Mesodermal cell (in vitro differentiated cells): ENCODE measurements around the gene EHD2.
"Not testable (repeated sequence)": the region's sequence is repeated elsewhere in the genome, so short reads cannot be mapped to it uniquely, and the experiment has no call there.

ENCODE experiments used
- H3K27ac ChIP-seq: 2 replicates; pipeline ENCODE4 v1.7.0; 2013; ENCODE audit warnings: mild to moderate bottlenecking, low read depth, low read length, moderate library complexity; ENCODE audit not compliant: severe bottlenecking
- H3K36me3 ChIP-seq: 2 replicates; pipeline ENCODE4 v1.7.1; 2013; ENCODE audit warnings: mild to moderate bottlenecking, low read length, moderate library complexity; ENCODE audit not compliant: control insufficient read depth, insufficient read depth
- H3K4me1 ChIP-seq: one replicate; pipeline ENCODE4 v1.7.1; 2013; ENCODE audit warnings: mild to moderate bottlenecking, low read length; ENCODE audit not compliant: insufficient read depth, control insufficient read depth, poor library complexity, severe bottlenecking
- H3K4me3 ChIP-seq: 2 replicates; pipeline ENCODE4 v1.7.0; 2013; ENCODE audit warnings: low read length, control low read depth, mild to moderate bottlenecking; ENCODE audit not compliant: insufficient read depth, poor library complexity, severe bottlenecking; ENCODE audit errors: extremely low read depth
- H3K9me3 ChIP-seq: 2 replicates; pipeline ENCODE4 v1.7.1; 2013; ENCODE audit warnings: mild to moderate bottlenecking, low read length, moderate library complexity; ENCODE audit not compliant: control insufficient read depth
- WGBS, 2 experiments: methylation state at CpG; one replicate each; pipeline ENCODE4 v1.1.5; 2013; ENCODE audit warnings: missing lambda C conversion rate in 2 of 2; ENCODE audit not compliant: insufficient coverage in 2 of 2; 5-methylcytosine and 5-hydroxymethylcytosine counted together

Gene EHD2

DNA sequence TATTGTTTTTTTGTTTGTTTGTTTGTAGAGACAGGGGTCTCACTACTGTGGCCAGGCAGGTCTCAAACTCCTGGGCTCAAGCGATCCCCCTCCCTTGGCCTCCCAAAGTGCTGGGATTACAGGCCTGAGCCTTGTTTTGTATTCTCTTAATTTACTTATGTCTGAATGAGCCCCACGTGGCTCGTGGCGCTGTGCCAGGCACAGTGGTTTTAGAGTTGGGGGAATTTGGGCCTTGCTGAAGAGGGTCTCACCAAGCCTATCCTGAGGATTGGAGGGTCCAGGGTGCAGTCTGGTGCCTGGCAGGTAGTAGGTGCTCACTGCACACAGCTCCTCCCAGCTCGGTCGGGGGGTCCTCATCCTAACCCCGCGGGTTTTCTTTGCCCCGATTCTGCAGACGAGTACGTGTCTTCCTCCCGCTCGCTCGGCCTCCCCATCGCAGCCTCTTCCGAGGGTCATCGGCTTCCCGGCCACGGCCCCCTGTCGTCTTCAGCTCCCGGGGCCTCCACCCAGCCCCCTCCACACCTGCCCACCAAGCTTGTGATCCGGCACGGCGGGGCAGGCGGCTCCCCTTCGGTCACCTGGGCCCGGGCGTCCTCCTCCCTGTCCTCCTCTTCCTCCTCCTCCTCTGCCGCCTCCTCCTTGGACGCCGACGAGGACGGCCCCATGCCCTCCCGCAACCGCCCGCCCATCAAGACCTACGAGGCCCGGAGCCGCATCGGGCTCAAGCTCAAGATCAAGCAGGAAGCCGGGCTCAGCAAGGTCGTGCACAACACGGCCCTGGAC is 12.1 kb upstream of the EHD2 start:
- Histone ChIP-seq H3K4me3 (no peak overlapping the region), H3K36me3 (peaks cover 62% of the 10 kb centered on the region), H3K9me3 (no peaks in the 10 kb centered on the region), H3K27ac (no peak overlapping the region), H3K4me1 (no peaks in the 10 kb centered on the region)
- 95 to 98% methylated on average over 20 to 28 of the region's 43 CpGs for WGBS, 2 experiments

DNA sequence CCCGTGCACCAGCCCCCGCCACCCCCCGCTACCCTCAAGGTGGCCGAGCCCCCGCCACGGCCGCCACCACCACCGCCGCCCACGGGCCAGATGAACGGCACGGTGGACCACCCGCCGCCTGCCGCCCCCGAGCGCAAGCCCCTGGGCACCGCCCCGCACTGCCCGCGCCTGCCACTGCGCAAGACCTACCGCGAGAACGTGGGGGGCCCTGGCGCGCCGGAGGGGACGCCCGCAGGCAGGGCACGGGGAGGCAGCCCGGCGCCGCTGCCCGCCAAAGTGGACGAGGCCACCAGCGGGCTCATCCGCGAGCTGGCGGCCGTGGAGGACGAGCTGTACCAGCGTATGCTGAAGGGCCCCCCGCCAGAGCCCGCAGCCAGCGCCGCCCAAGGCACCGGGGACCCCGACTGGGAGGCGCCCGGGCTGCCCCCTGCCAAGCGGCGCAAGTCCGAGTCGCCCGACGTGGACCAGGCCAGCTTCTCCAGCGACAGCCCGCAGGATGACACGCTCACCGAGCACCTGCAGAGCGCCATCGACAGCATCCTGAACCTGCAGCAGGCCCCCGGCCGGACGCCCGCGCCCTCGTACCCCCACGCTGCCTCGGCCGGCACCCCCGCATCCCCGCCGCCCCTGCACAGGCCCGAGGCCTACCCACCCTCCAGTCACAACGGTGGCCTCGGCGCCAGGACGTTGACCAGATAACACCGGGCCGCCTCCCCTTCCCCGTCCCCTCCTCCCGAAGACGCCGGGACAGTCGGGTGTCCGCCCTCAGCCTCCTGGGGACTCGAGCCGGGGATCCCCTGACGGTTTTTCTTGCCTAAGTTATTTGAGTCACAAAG is 11.3 kb upstream of the EHD2 start:
- Histone ChIP-seq H3K9me3 (no peaks in the 10 kb centered on the region), H3K4me1 (no peaks in the 10 kb centered on the region), H3K27ac (no peak overlapping the region), H3K4me3 (no peak overlapping the region), H3K36me3 (peaks cover 57% of the 10 kb centered on the region)
- 96% methylated on average over 71 to 84 of the region's 91 CpGs for WGBS, 2 experiments

DNA sequence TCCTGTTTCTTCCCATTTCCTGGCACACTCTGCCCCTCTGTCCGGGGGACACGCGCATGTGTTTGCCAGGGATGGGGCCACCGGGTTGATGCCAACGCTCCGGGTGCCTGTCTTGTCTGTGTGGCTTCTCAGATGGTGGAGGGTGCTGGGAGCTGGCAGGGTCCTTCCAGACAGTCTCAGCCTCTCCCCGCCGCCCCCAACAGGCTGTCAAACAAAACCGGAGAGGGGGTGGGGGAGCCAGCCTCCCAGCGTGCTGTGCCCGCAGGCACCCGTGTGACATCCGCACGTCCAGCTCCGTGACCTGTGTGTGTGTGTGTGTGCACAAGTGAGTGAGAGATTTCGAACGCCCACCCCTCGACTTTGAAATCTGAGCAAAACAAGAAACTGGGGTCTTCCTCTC is 10.6 kb upstream of the EHD2 start:
- no peaks in the 10 kb centered on the region for H3K9me3 ChIP-seq
- H3K4me1 ChIP-seq, result no peaks in the 10 kb centered on the region
- no peak overlapping the region for H3K4me3 ChIP-seq
- H3K27ac ChIP-seq, result no peak overlapping the region
- H3K36me3 ChIP-seq, result peaks cover 57% of the 10 kb centered on the region
- 87 to 96% methylated on average over 9 to 10 of the region's 18 CpGs for WGBS, 2 experiments

DNA sequence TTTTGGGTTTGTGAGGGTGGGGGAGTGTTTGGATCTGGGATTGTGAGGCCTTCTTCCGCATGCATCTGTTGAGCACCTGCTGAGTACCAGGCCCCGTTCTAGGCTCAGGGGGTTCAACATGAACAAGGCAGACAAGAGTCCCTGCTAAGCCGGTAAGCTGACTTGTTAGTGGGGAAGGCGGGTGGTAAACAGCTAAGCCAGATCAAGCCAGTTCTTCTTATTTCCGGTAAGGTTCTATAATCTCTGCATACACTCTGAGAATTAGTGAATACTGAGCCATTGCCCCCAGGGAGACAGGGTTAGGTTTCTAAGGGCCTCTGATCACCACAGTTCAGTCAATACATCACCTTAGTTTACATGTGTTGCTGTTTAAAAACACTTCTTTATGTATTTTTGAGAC is 9.9 kb upstream of the EHD2 start:
- Histone ChIP-seq H3K27ac (no peak overlapping the region), H3K36me3 (peaks cover 55% of the 10 kb centered on the region), H3K9me3 (no peaks in the 10 kb centered on the region), H3K4me1 (no peaks in the 10 kb centered on the region), H3K4me3 (no peak overlapping the region)
- WGBS, 2 experiments, result 98% methylated on average over 5 of the region's 5 CpGs

DNA sequence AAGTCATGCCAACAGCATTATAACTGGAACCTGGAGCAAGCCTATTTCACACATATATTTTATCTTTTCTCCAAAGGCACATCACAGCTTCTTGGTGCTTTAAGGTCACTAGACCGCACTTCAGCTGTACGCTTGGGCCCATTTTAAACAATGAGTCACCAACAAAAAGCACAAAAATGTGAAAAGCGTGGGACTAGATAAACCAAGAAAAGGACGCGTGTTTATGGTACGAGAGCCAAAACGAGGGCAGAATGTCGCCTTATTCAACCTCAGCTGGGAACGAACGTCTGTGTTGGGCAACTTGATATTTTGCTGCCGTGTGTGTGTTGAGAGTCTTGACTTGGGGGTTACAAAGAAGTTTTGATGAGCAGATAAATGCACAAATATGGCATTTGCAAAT is 9.2 kb upstream of the EHD2 start:
- Histone ChIP-seq H3K36me3 (peaks cover 48% of the 10 kb centered on the region), H3K4me3 (no peak overlapping the region), H3K27ac (no peak overlapping the region), H3K4me1 (no peaks in the 10 kb centered on the region), H3K9me3 (no peaks in the 10 kb centered on the region)
- WGBS, 2 experiments, result 95 to 96% methylated on average over 11 of the region's 11 CpGs

DNA sequence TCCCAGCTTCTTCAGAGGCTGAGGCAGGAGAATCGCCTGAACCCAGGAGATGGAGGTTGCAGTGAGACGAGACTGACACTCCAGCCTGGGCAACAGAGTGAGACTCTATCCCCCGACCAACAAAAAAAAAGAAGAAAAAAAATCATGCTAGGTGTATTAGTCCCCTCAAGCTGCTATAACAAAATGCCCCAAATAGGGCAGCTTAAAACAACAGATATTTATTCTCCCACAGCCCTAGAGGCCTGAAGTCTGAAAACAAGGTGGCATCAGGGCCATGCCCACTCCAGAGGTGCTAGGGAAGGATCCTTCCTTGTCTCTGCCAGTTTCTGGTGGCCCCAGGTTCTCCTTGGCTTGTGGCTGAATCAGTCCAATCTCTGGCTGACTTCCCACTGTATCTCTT is 8.6 kb upstream of the EHD2 start:
- no peaks in the 10 kb centered on the region for H3K9me3 ChIP-seq
- no peak overlapping the region for H3K4me3 ChIP-seq
- WGBS, 2 experiments, result 100% methylated on average over 2 of the region's 3 CpGs; no CpG with 5 or more reads in 1 of the 2 experiments
- H3K4me1 ChIP-seq, result no peaks in the 10 kb centered on the region
- H3K27ac ChIP-seq, result no peak overlapping the region
- H3K36me3 ChIP-seq, result peaks cover 43% of the 10 kb centered on the region

DNA sequence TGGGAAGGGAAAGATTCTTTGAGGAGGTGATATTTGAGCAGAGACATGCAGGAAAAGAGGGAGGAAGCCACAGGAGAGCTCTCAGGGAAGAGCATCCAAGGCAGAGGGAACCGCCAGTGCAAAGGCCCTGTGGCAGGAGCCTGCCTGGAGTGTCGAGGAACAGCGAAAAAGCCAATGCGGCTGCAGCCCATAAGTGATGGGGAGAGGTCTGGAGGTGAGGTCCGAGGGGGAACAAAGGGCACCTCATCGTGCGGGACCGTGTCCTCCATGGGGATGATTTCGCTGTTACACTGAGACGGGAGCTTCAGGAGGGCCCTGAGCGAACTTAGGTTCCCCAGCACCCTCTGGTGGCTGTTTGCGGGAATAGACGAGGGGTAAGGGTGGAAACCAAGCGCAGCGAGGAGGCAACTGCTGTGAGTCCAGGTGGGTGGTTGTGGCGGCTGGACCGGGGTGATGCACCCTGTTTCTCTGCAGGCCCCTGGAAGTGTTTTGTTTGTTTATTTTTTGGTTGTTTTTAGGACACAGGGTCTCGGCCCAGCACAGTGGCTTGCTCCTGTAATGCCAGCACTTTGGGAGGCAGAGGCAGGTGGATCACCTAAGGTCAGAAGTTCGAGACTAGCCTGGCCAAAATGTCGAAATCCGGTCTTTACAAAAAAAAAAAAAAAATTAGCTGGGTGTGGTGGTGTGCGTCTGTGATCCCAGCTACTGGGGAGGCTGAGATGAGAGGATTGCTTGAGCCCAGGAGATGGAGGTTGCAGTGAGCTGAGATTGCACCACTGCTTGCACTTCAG is 5.9 kb upstream of the EHD2 start:
- no peaks in the 10 kb centered on the region for H3K9me3 ChIP-seq
- H3K36me3 ChIP-seq, result peaks cover 18% of the 10 kb centered on the region
- H3K27ac ChIP-seq, result no peak overlapping the region
- H3K4me3 ChIP-seq, result no peak overlapping the region
- no peaks in the 10 kb centered on the region for H3K4me1 ChIP-seq
- WGBS, 2 experiments, result 30 to 34% methylated on average over 19 to 21 of the region's 22 CpGs

DNA sequence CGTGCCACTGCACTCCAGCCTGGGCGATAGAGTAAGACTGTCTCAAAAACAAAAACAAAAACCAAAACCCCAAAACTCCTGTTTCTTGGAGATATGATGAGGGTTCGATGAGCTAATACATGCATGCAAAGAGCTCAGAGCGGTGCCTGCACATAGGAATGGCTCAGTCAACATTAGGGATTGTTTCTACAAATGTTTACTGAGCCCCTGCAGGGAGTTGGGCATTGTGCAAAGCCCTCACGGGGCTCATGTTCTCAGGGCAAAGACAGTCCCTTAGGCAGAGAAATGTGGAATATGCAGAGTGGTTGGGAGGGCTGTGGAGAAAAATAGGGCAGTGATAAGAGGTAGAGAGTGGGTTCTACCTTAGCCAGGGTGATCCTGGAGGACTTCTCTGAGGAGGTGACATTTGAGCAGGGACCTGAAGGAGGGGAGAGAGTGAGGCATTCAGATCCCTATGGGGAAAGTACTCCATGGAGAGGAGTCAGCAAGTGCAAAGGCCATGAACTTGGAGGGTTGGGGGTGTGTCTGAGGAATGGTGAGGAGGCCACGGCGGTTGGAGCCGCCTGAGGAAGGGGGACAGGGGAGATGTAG is 1.5 kb upstream of the EHD2 start:
- Histone ChIP-seq H3K9me3 (peaks cover 8% of the 10 kb centered on the region), H3K4me3 (no peak overlapping the region), H3K4me1 (no peaks in the 10 kb centered on the region), H3K27ac (no peak overlapping the region), H3K36me3 (peaks cover 19% of the 10 kb centered on the region)
- 68 to 72% methylated on average over 5 to 6 of the region's 8 CpGs for WGBS, 2 experiments

DNA sequence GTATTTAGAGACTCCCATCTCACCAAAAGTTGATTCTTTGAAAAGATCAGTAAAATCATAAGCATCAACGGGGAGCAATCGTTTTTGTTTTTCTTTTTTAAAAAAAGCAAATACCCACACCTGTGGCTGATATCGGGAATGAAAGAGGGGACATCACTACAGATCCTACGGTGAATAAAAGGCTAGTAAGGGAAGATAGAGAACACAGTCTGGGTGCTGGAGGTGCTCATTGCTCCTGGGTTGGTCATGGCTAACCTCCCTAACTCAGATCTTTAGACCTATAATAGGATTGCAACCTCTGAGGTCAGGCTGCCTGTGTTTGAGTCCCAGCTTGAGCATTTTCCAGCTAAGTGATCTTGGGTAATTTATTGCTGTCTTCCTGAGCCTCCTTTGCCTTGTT is 1.1 kb downstream of the EHD2 start:
- no peak overlapping the region for H3K27ac ChIP-seq
- peaks cover 8% of the 10 kb centered on the region for H3K9me3 ChIP-seq
- peaks cover 12% of the 10 kb centered on the region for H3K4me1 ChIP-seq
- peaks cover 29% of the 10 kb centered on the region for H3K36me3 ChIP-seq
- H3K4me3 ChIP-seq, result peak overlapping the region; percentile 73
- WGBS, 2 experiments, result 95 to 100% methylated on average over 4 of the region's 4 CpGs

DNA sequence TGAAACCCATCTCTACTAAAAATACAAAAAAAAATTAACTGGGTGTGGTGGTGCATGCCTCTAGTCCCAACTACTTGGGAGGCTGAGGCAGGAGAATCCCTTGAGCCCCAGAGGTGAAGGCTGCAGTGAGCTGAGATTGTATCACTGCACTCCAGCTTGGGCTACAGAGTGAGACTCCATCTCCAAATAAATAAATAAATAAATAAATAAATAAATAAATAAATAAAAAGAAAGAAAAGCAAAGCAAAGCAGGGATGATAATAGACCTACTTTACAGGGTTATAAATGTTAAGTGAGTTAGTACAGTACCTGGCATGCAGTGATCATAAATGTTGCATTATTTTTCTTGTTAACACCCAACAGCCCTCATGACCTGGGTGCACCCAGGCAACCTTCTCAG is 1.6 kb downstream of the EHD2 start:
- not testable (repeated sequence) for H3K9me3 ChIP-seq, H3K27ac ChIP-seq
- Histone ChIP-seq H3K36me3 (peaks cover 29% of the 10 kb centered on the region), H3K4me1 (peaks cover 17% of the 10 kb centered on the region), H3K4me3 (peak overlapping the region; percentile 73)
